Astrocyte (in vitro differentiated cells and primary cell): Measurements from ENCODE around the gene SHISAL2B.

Experiments used
- EZH2 ChIP-seq: IDR thresholded peaks from 2 replicates; pipeline ENCODE4 v1.6.1; 2012; ENCODE audit warnings: mild to moderate bottlenecking, low read length, inconsistent platforms; ENCODE audit not compliant: insufficient read depth
- TF ChIP-seq, protein P1 (sequence below): IDR thresholded peaks from 2 replicates; pipeline ENCODE4 v1.5.1; 2011; ENCODE audit warnings: low read depth, mild to moderate bottlenecking, inconsistent platforms, low read length, moderate library complexity; ENCODE audit not compliant: insufficient read depth

DNA sequence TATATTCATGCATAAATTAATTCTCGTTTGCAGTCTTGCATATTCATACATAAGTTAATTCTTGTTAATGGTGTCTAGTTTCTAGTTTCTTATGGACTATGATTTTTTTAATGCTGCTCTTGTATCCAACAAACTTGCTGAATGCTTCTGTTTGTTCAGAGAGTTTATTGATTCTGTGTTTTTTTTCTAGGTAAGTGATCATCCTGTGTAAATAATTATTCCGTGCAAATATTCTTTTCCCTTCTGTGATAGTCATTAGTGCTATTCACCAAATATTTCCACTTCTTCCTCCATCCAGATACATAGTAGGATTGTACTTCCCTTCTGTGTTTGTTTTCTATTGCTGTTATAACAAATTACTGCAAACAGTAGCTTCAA lies 35.8 kb upstream of the SHISAL2B start:
- TF ChIP-seq, protein P1, sequence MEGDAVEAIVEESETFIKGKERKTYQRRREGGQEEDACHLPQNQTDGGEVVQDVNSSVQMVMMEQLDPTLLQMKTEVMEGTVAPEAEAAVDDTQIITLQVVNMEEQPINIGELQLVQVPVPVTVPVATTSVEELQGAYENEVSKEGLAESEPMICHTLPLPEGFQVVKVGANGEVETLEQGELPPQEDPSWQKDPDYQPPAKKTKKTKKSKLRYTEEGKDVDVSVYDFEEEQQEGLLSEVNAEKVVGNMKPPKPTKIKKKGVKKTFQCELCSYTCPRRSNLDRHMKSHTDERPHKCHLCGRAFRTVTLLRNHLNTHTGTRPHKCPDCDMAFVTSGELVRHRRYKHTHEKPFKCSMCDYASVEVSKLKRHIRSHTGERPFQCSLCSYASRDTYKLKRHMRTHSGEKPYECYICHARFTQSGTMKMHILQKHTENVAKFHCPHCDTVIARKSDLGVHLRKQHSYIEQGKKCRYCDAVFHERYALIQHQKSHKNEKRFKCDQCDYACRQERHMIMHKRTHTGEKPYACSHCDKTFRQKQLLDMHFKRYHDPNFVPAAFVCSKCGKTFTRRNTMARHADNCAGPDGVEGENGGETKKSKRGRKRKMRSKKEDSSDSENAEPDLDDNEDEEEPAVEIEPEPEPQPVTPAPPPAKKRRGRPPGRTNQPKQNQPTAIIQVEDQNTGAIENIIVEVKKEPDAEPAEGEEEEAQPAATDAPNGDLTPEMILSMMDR: no peak
- no peak for TF ChIP-seq EZH2
